ENCODE measurements around the gene GRIK4.

The GRIK4 gene

DNA sequence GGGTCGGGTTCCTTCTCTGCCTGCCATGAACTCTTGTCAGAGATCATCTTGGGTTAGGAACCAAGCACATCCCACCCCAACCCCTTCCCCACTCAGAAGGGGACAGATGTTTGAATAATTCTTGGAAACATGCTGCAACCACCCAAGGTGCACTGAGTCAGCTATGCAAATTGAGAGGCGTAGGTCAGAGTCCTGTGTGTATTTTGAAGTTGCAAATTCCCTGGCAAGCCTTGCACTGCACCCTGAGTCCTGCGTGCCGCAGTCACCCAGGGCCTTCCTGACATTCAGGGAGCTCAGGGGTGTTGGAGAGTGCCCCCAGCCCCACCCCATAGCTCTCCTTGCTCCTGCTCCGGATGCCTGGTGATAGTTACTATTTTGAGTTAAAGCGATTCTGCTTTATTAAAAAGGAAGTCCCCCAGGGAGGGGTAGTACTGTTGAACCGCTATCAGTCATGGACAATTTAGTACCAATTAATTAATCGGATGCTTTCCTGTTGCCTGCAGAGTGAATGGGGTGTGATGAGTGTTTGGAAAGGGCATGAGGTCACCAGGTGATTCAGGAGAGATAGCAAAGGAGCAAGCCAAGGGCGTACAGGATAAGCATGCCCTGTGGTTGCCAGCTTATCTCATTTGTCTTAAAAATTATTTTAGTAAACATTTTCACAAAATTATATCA lies 123.7 kb downstream of the GRIK4 start:
- no peak for DNase-seq (ENCODE audit: low read depth)

DNA sequence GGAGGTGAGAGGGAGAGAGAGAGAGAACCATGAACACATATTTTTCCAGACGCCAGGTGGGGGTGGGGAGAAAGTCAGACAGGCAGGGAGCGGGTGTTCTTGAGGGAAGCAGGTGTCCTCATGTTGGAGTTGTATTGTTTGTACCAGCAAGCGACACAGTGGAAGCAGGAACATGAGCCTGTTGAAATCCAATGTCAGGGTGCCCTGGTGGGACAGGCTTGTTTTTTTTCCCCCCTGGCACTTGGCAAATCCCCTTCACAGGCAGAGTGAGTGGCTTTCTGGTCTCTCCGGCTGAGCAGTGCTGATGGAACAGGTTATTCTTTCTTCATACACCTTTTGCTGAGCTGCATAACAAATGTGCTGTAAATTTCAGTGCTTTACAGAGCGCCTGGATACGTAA lies 125.6 kb downstream of the GRIK4 start:
- no peak for DNase-seq (ENCODE audit: low read depth)

DNA sequence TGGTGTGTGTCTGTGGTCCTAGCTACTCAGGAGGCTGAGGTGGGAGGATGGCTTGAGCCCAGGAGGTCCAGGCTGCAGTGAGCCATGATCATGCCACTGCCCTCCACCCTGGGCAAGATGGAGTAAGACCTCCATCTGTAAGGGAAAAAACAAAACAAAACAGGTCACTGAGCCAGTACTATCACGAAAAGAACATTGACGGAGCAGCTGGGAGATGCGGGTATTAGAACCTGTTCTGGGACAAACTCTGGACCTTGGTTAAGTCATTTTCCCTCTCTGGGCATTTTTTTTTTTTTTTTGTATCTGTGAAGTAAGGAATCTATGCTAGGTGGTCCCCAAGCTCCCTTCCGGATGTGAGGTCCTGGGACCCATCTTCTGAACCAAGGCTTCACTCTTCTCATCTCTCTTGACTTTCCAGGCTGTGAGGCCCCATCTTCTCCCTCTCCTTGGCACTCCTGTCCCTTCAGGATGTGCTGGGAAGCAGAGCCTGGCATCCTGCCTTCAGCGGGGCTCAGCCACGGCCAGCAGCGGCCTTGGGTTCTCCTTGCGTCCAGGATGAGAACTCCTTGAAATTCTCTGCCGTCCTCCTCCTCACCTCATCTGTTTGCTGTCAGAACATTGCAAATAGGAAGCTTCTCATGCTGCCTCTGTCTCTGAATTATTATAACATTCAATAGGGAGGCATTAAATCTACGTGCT lies 130.8 kb downstream of the GRIK4 start:
- DNase-seq (ENCODE audit: low read depth), result no peak

DNA sequence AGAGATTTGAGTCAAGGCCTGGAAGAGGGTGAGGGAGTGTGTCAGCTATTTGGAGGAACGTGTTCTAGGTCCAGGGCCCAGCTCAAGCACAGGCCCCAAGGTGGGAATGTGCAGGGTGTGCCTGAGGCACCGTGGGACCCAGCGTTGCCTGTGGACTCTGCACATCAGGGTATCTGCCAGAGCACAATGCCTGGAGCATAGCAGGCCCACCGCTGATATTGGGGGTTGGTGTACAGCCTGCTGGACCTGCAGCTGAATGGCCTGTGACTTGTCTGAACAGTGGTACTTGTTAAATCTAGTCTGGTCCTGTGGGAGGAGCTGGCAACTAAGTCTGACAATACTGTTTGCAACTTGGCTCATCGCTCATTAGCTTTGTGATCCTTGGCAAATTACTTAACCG lies 131.7 kb downstream of the GRIK4 start:
- no peak for DNase-seq (ENCODE audit: low read depth)

DNA sequence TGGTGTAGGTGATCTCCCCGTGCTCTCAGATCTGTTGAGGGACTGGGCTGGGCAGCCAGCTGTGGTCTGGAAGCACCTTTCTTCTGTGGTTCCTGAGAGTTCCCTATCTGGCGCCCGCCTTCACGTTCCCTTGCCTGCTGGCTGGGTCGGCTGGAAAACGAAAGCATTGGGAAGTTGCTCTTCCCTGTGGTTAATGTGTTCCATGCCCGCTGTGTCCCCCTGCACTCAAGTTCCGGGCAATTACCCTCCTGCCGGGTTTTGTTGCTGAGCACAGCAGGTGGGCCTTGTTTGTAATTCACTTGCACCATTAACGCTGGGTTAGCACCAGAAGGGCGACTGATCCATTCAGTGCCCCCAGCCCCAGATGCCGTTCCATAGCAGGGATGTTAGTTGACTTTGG lies 134.1 kb downstream of the GRIK4 start:
- DNase-seq (ENCODE audit: low read depth), result no peak

DNA sequence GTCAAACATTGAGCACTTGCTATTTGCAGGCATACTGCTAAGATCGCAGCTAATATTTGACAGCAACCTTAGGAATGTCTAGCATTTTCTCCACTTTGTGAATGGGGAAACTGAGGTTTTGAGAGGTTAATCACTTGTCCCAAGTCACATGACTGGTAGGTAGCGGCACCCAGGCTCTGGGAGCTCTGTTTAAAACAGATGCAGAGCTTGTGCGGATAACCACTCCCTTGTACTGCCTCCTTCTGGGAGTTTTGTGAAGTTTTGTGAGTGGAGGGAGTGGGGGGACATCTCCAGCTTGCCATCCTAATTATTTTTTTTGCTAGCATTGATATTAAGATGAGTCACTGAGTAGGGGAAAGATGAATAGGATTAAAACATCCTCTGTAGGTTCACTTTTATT lies 134.7 kb downstream of the GRIK4 start:
- DNase-seq (ENCODE audit: low read depth), result no peak

DNA sequence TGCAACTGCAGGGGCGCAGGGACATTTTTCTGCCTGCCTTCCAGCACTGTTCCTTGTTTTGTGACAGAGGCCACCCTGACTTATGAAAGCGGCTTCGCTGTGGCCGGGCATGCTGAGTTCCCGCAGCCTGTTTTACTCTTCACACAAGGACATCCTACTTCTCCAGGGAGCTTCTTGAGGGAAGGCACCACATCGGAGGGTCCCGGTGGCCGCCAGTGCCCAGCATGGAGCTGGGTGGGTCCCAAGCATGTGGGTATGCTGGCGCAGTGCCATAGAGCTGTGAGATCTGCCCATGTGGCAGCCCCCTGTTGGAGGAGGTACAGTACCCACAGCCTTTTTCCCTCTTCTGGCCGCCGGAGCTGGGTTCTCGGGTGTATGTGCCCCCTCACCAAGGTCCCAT lies 136.1 kb downstream of the GRIK4 start:
- DNase-seq (ENCODE audit: low read depth), result no peak

DNA sequence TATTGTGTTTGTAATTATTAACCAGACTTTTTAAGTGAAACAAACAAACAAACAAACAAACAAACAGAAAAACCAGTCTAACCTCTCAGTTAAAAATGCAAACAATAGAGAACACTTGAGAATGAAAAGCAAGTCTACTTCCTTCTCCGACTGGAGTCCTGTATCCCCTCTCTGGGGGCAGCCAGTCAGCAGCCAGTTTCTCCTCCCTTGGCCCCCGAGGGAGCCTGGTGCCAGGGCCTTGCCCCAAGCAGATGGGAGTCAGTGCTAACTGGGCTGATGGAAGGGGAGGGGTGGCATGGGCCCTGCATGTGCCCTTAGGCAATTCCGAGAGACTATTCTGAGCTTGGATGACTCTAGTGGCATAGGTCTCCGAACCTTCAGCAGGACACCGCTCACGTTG lies 137.2 kb downstream of the GRIK4 start:
- no peak for DNase-seq (ENCODE audit: low read depth)

DNA sequence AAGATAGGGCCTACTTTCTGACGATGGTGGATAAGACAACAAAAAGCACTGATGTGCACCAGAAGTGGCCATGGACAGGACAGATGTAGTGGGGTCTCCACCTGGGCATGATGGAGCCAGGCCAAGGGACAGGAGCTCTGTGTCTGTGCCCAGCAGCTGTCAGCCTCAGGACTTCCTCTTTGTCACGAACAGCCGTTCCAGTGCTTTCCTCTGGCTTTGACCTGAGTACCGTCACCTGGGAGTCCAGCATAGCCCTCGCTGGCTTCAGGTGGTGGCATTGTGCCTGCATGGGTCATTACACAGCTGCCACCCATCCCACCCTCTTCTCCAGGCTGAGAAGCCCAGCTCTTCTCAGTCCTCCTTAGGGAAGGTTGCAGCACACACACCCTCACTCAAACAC lies 137.8 kb downstream of the GRIK4 start:
- DNase-seq (ENCODE audit: low read depth), result no peak

DNA sequence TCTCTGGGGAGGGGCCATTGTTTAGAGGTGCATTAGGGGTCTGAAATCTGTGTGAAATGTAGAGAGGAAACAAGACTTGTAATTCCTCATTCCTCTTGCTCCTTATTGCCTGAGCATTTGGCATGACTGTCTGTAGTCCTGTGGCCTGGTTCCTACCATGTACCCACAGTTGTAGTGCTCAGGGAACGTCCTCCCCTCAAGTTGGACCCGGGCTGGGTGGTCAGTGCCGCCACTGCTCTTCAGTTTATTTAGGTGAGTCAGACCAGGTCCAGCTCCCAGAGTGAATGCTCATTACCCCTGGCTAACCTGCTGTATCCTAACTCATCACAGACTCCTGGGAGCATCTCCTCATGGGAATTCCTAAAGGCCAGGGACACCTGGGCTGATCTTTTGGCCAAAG lies 139.8 kb downstream of the GRIK4 start:
- DNase-seq (ENCODE audit: low read depth), result no peak

DNA sequence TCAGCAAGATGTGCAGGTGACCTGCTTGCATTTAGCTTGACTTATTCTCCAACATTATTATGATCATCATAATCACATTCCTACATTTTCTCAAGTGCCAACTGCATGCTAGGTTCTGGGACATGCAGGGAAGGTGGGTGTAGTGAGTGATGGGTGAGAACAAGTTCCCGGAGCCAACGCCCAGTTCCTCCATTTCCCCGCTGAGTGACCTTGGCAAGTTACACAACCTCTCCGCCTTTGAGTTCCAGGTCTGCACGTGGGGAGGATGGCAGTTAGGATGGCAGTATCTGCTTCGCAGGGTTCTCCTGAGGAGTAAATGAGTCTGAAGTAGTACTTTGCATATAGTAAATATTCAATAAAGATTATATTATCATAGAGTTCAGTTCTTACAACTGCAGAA lies 140.3 kb downstream of the GRIK4 start:
- no peak for DNase-seq (ENCODE audit: low read depth)

DNA sequence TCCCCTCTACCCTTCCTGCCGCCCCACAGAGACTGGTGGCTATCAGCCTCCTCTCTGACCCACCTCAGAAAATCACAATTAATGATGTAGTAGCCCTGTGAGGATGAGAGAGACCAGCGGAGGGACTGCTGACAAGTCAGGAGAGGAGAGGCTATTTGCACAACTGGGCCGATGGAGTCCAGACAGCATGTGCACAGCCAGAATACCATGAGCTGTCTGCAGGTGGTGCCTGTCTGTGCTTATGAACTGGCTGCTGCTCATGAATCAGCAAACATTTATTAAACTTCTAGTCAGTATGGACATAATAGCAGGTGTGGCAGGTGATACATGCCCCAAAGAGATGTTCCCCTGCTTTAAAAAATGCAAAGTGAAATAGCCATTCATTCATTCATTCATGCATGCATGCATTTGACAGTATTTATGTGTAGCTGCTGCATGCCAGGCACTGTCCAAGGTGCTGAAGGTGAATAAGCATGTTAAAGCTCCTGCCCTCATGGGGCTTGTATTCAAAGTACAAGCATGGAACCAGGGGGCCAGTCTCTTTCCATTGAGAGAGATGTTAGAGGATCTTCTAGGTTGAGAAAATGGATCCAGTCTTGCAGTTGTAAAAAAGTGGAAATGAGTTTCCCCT lies 141.3 kb downstream of the GRIK4 start:
- DNase-seq (ENCODE audit: low read depth), result no peak

DNA sequence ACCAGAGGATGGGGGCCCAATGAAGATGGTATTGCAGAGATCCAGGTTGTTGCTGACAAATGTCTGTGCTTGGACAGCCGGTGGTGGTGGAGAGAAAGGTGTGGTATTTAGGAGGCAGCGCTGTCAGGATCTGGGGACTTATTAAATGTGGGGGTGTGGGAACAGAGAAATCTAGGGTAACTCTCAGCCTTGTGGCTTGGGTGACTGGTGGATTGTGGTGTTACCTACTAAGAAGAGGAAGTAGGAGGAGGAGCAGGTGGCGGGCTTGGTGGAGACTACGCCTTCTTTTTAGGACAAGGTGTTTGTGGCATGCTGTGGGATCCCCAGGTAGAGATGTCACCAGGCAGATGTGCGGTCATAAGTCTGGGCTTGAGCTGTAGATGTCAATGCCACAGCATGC lies 144.0 kb downstream of the GRIK4 start:
- DNase-seq (ENCODE audit: low read depth), result no peak

DNA sequence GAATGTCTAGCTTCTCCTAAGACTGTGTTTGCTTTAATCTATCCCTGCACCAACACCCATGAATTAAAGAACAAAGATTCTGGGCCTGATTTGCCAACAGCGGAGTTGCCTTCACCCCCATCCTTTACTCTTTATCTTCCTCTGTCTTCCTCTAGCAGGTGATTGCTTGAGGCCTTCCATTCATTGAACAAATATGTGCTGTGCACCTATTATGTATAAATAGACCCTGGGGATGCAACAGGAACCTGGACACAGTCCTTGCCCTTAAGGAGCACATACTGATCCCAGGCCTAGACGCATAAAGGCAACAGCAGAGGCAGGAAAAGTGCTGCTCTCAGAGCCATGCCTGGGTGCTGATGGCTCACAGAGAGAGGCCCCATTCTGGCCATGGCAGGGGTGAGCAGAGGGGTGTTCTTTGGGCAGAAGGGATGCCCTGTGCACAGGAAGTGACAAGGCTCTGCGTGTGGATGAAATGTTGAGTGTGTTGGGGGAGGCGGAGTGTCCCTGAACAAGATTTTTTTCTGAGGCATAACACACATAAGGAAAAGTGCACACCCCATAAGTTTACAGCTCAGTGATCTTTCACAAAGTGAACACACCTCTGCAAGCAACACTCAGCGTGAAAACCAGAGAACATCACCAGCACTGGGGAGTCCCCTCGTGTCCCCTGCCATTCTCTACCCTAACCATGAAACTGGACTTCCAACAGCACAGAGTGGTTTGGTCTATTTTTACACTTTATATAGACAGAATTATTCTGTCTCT lies 145.9 kb downstream of the GRIK4 start:
- no peak for DNase-seq (ENCODE audit: low read depth)

DNA sequence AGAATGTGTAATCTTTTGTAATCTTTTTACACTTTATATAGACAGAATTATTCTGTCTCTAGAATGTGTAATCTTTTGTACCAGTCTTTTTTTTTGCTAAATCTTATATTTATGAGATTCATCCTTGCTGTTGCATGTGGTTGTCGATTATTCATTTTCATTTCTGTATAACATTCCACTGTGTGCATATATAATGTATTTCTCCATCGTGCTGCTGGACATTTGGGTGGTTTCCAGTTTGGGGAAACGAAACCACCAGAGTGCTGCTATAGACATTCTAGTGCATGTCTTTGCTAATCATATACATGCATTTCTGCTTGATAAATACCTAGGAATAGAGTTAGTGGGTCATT lies 146.5 kb downstream of the GRIK4 start:
- no peak for DNase-seq (ENCODE audit: low read depth)

DNA sequence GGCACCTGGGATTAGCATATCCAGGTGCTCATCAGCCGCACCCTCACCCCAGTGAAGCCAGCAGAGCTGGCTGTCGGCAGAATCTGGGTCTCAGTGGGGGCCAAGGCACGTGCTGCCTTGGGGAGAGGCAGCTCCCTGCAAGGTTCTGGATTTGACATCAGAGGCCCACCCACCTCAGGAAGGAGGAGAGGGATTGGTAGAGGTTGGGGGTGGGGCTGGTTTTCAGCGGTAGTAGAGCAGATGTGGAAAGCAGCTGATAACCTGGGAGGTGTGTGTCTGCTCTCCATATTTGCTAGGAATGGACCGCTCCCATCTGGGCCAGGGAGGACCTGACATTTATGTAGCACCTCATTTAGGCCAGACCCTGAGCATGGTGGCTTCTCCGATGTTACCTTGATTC lies 147.5 kb downstream of the GRIK4 start:
- DNase-seq (ENCODE audit: low read depth), result no peak

DNA sequence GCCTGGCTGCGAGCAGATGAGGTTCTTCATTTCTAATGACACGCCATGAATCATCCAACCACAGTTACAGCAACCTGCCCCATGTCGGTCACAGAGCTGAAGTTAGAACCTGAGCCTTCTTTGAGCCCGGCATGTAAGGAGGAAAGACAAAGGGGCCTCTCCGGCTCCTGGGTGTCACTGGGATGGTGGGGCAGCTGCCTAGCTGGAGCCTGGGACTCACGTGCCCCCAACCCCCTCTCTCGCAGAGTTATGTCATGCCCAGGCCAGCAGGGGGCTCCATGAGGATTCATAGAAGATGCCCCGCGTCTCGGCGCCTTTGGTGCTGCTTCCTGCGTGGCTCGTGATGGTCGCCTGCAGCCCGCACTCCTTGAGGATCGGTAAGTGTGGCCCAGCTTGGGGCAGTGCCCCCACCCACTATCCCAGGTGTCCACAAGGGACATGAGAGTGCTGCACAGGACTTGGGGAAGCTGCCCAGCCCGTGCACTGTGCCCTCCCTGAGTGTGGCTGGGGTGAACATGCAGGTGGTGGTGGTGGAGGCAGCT lies 148.5 kb downstream of the GRIK4 start:
- DNase-seq (ENCODE audit: low read depth), result no peak

DNA sequence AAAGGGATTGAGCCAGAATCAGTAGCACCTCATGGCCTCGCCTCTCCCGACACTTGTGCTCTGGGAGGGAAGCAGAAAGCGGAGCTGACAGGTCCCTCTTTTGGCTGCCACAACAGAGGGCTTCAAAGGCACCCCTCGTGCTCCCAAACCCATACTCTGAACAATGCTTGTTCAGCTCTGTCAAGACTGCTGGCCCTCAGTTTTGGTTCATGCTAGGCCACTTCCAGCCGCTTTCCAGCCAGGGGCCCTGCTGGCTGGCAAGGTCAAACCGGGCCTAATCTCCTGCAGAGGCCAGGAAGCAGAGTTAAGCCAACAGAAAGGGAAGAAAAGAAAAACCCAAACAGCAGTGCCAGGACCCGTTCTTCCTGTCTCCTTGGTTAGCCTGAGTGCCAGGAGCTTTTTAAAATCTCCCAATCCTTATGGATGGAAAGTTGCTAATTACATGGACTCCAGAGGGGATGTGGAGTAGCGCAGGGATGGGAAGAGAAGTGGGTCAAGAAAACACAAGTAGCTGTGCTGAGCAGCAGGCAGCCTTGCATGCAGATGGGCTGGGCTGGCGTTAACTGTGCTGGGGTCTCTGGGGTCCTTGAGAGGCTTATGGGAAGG lies 150.6 kb downstream of the GRIK4 start:
- no peak for DNase-seq (ENCODE audit: low read depth)

DNA sequence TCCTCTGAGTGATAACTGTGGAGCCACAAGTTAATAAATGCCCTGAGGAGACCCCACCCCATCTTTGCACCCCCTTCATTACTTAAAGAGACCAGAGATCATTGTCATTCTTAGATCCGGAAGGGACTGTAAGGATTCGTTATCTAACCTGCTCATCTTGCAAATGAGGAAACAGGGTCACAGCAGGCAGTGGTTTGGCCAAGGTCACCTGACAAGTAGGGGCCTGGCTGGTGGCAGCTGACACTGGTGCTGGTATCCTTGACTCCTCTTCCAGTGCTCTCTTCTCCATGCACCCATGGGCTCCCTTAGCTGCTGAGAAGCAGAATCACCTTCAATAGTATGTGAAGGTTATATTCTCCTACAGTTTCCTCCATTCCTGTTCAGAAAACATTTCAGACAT lies 151.6 kb downstream of the GRIK4 start:
- no peak for DNase-seq (ENCODE audit: low read depth)

DNA sequence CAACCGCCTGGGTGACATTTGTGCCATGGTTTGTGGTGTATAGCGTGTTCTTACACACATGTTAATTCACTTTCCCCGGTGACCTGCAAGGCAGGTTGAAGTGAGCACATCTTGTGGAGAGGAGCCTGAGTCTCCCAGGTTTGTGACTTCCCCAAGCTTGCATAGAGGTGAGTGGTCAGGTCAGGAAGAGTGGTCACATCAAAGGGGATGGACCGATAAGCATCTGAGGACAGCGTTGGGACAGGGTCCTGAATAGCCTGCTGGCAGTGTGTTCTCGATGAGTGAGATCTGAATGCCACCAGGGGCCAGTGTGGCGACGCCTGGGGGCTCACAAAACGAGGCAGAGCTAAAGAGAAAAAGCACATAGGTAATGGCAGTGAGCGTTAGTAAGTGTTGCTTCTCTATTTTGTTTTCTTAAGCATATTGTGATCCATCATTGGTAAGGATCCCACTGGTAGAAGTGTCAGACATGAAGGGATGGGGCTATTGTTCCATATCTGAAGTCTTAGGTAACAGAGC lies 154.6 kb downstream of the GRIK4 start:
- DNase-seq (ENCODE audit: low read depth), result no peak

DNA sequence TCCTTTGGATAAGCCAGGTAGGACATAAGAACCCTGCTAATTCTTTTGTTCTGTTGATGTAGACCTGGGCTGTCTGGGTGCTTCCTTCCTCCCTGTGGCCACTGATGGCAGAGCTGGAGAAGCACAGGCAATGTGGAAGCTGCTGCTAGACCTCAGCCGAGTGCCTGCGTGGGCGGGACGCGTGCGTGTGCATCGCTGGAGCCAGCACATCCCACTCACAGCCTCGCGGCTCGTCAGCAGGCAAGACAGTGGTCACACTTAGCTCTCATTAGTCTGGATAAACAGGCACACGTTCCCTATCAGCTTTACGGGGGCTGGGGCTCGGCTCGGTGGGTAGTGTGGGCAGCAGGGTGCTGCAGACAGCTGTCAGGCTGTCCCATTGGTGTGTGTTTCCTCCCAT lies 155.7 kb downstream of the GRIK4 start:
- no peak for DNase-seq (ENCODE audit: low read depth)

DNA sequence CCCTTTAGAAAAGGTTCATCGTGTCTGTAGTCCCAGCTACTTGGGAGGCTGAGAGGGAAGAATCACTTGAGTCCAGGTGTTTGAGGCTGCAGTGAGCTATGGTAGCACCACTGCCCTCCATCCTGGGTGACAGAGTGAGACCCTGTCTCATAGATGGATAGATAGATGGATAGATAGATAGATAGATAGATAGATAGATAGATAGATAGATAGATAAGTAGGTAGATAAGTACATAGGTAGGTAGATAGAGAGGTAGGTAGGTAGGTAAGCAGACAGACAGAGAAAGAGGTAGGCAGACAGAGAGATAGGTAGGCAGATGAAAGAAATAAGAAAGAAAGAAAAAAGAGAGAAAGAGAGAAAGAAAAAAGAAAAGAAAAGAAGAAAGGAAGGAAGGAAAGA lies 156.4 kb downstream of the GRIK4 start:
- DNase-seq (ENCODE audit: low read depth), result no peak
